ENCODE measurements around the gene KRTAP1-4.

KRTAP1-4 gene

GRCh38 chr17:41012326-41013120 lies 17.5 kb downstream of the KRTAP1-4 start:
- in situ Hi-C loops (cut with HindIII; ENCODE audit: low pct_ligation_motif_present, low sequenced_read_pairs), result no loop called here
- H3K4me3 ChIP-seq (ENCODE audit: low read depth, low read length), result no peak overlapping the region
- no peaks in the 10 kb centered on the region for H3K27me3 ChIP-seq (replicated peaks)
- TF ChIP-seq, protein P1, sequence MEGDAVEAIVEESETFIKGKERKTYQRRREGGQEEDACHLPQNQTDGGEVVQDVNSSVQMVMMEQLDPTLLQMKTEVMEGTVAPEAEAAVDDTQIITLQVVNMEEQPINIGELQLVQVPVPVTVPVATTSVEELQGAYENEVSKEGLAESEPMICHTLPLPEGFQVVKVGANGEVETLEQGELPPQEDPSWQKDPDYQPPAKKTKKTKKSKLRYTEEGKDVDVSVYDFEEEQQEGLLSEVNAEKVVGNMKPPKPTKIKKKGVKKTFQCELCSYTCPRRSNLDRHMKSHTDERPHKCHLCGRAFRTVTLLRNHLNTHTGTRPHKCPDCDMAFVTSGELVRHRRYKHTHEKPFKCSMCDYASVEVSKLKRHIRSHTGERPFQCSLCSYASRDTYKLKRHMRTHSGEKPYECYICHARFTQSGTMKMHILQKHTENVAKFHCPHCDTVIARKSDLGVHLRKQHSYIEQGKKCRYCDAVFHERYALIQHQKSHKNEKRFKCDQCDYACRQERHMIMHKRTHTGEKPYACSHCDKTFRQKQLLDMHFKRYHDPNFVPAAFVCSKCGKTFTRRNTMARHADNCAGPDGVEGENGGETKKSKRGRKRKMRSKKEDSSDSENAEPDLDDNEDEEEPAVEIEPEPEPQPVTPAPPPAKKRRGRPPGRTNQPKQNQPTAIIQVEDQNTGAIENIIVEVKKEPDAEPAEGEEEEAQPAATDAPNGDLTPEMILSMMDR (IDR thresholded peaks at IDR 0.05; ENCODE audit: low read depth, low read length, missing control alignments), result no peak
- H3K36me3 ChIP-seq (replicated peaks), result no peaks in the 10 kb centered on the region
- no peak for DNase-seq
- H3K27ac ChIP-seq, result no peak overlapping the region

- TF ChIP-seq, protein P1 (IDR thresholded peaks at IDR 0.05; ENCODE audit: low read depth, low read length, missing control alignments), result no peak
- DNase-seq, result no peak
- Histone ChIP-seq H3K27ac (no peak overlapping the region), H3K4me3 (ENCODE audit: low read depth, low read length) (no peak overlapping the region), H3K36me3 (replicated peaks) (no peaks in the 10 kb centered on the region), H3K27me3 (replicated peaks) (no peaks in the 10 kb centered on the region)
- in situ Hi-C loops (cut with HindIII; ENCODE audit: low pct_ligation_motif_present, low sequenced_read_pairs), result no loop called here
Measured at GRCh38 chr17:41010441-41010840, 19.6 kb downstream of the KRTAP1-4 start.

DNA sequence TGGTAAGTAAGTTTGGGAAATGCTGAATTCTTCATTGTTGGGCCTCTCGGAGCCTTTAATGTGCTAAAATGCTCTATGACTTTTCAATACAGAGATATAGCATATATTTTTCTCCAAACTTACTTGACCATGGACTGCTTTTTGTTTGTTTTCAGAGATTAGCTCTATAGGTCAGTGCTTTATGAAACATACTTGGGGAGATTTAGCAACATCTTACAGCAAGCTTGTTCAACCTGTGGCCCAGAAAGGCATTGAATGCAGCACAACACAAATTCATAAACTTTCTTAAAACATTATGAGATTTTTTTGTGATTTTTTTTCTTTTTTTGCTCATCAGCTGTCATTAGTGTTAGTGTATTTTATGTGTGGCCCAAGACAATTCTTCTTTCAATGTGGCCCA lies 20.1 kb downstream of the KRTAP1-4 start:
- in situ Hi-C loops (cut with HindIII; ENCODE audit: low pct_ligation_motif_present, low sequenced_read_pairs), result no loop called here
- Histone ChIP-seq H3K27me3 (replicated peaks) (no peaks in the 10 kb centered on the region), H3K27ac (no peak overlapping the region), H3K4me3 (ENCODE audit: low read depth, low read length) (no peak overlapping the region), H3K36me3 (replicated peaks) (no peaks in the 10 kb centered on the region)
- no peak for DNase-seq
- TF ChIP-seq, protein P1 (IDR thresholded peaks at IDR 0.05; ENCODE audit: low read depth, low read length, missing control alignments), result no peak

DNA sequence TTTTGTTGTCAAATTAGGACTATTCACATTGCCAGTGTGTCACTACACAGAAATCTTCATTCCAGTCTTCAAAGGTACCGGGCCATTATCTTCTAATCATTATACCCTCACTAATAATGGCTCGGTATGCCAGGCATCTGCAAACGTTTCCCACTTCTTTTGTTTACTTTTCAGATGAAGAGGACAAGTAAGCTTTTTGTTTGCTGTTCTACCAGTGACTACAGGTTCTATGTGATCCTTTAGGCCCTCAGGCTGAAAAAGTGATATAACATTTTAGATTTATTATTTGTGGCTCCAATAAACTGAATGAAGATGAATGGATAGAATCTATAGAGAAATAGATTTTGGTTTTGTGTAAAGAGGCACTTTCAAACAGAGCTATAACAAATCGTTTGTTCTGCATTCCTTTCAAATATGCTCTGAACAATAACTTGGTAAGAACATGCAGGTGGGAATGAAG lies 20.7 kb downstream of the KRTAP1-4 start:
- H3K36me3 ChIP-seq (replicated peaks), result no peaks in the 10 kb centered on the region
- in situ Hi-C loops (cut with HindIII; ENCODE audit: low pct_ligation_motif_present, low sequenced_read_pairs), result no loop called here
- H3K4me3 ChIP-seq (ENCODE audit: low read depth, low read length), result no peak overlapping the region
- no peaks in the 10 kb centered on the region for H3K27me3 ChIP-seq (replicated peaks)
- TF ChIP-seq, protein P1 (IDR thresholded peaks at IDR 0.05; ENCODE audit: low read depth, low read length, missing control alignments), result no peak
- no peak overlapping the region for H3K27ac ChIP-seq
- no peak for DNase-seq

DNA sequence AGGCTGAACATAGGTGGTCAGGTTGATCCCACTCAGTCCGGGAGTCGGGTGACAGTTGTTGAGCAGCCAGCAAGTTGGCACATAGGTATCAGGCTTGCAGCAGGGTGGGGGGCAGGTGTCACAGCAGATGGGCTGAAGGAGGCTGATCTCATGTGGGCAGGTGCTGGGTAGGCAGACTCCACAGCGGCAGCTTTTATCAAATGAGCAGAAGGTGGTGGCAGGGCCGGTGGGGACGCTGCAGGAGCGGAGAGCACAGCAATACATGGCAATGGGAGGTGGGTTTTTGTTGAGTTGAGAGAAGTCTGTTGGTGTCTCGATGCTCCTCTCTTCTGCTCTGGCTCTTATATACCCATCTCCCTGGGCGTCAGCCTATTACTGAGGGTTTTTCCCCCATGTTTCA lies 21.2 kb downstream of the KRTAP1-4 start, which contains the start of gene KRTAP3-1:
Gene KRTAP3-1 (minus strand): TSS at position 318 of the 400 bp plus-strand sequence. CDS start 54 bp downstream, at position 264.
- Histone ChIP-seq H3K27me3 (replicated peaks) (no peaks in the 10 kb centered on the region), H3K27ac (no peak within 1 kb of the TSS), H3K36me3 (replicated peaks) (no peaks in the 10 kb centered on the region), H3K4me3 (ENCODE audit: low read depth, low read length) (no peak within 1 kb of the TSS)
- DNase-seq, result no peak
- in situ Hi-C loops (cut with HindIII; ENCODE audit: low pct_ligation_motif_present, low sequenced_read_pairs), result no loop called here
- TF ChIP-seq, protein P1 (IDR thresholded peaks at IDR 0.05; ENCODE audit: low read depth, low read length, missing control alignments), result no peak
